B cell (primary cell): ENCODE measurements around the gene ATAT1.

Experiments
- CTCF ChIP-seq: fragments of 200-600 bp; IDR thresholded peaks from one replicate; pipeline ENCODE4 v1.8.0; 2022; ENCODE audit warnings: antibody characterized with exemption, mild to moderate bottlenecking
- EZH2 ChIP-seq: IDR thresholded peaks from 2 replicates; pipeline ENCODE4 v1.6.1; 2012; ENCODE audit warnings: borderline replicate concordance, low read depth, mild to moderate bottlenecking, moderate library complexity, low read length; ENCODE audit not compliant: insufficient read depth, poor library complexity, severe bottlenecking

GRCh38 chr6:30683183-30683979 lies 56.7 kb downstream of the ATAT1 start:
- TF ChIP-seq CTCF (no peak), EZH2 (no peak)
